ENCODE data around the gene FHAD1.

FHAD1 gene

GRCh38 chr1:15308135-15308534, 61.1 kb downstream of the FHAD1 start:
- ATAC-seq, result no peak
- TF ChIP-seq TCF4 (CRISPR knock-in tag; IDR thresholded peaks at IDR 0.05; ENCODE audit: borderline replicate concordance) (no peak), CREB5 (CRISPR knock-in tag; IDR thresholded peaks at IDR 0.05; ENCODE audit: low read depth) (no peak), ZFP30 (CRISPR knock-in tag; IDR thresholded peaks at IDR 0.05) (no peak), BACH2 (CRISPR knock-in tag; IDR thresholded peaks at IDR 0.05; ENCODE audit: borderline replicate concordance) (no peak), ZC3H10 (CRISPR knock-in tag; IDR thresholded peaks at IDR 0.05) (no peak), SNAI2 (CRISPR knock-in tag; IDR thresholded peaks at IDR 0.05) (no peak), PATZ1 (CRISPR knock-in tag; IDR thresholded peaks at IDR 0.05; ENCODE audit: borderline replicate concordance) (no peak), RARB (CRISPR knock-in tag; IDR thresholded peaks at IDR 0.05) (no peak)

GRCh38 chr1:15308621-15309027, 61.6 kb downstream of the FHAD1 start:
- TF ChIP-seq TOX (CRISPR knock-in tag; IDR thresholded peaks at IDR 0.05; ENCODE audit: borderline replicate concordance), result no peak
- TF ChIP-seq CSDC2 (CRISPR knock-in tag; IDR thresholded peaks at IDR 0.05), result no peak
- no peak for TF ChIP-seq ARNTL (CRISPR knock-in tag; IDR thresholded peaks at IDR 0.05; ENCODE audit: borderline replicate concordance, low read depth)
- TF ChIP-seq ZNF70 (CRISPR knock-in tag; IDR thresholded peaks at IDR 0.05), result no peak
- no peak for TF ChIP-seq ZNF565 (CRISPR knock-in tag; conservative IDR thresholded peaks at IDR 0.05; ENCODE audit: low read depth)
- no peak for TF ChIP-seq OSR1 (CRISPR knock-in tag; IDR thresholded peaks at IDR 0.05)
- no peak for TF ChIP-seq ZFP3 (CRISPR knock-in tag; IDR thresholded peaks at IDR 0.05)
- no peak for TF ChIP-seq PATZ1 (CRISPR knock-in tag; IDR thresholded peaks at IDR 0.05; ENCODE audit: borderline replicate concordance)
- TF ChIP-seq CSRNP3 (CRISPR knock-in tag; IDR thresholded peaks at IDR 0.05), result no peak
- no peak for ATAC-seq

GRCh38 chr1:15309687-15310086, 62.7 kb downstream of the FHAD1 start:
- no peak for TF ChIP-seq GLIS3 (CRISPR knock-in tag; IDR thresholded peaks at IDR 0.05)
- ATAC-seq, result no peak

- no peak for ATAC-seq
- TF ChIP-seq ZC3H10 (CRISPR knock-in tag; IDR thresholded peaks at IDR 0.05), result no peak
- no peak for TF ChIP-seq ZFP30 (CRISPR knock-in tag; IDR thresholded peaks at IDR 0.05)
- no peak for TF ChIP-seq ARNTL (CRISPR knock-in tag; IDR thresholded peaks at IDR 0.05; ENCODE audit: borderline replicate concordance, low read depth)
- no peak for TF ChIP-seq SNAI2 (CRISPR knock-in tag; IDR thresholded peaks at IDR 0.05)
- no peak for TF ChIP-seq CSRNP3 (CRISPR knock-in tag; IDR thresholded peaks at IDR 0.05)
- TF ChIP-seq CSDC2 (CRISPR knock-in tag; IDR thresholded peaks at IDR 0.05), result no peak
- TF ChIP-seq TCF4 (CRISPR knock-in tag; IDR thresholded peaks at IDR 0.05; ENCODE audit: borderline replicate concordance), result no peak
- no peak for TF ChIP-seq ZNF70 (CRISPR knock-in tag; IDR thresholded peaks at IDR 0.05)
- no peak for TF ChIP-seq PATZ1 (CRISPR knock-in tag; IDR thresholded peaks at IDR 0.05; ENCODE audit: borderline replicate concordance)
Measured at GRCh38 chr1:15310544-15310943, 63.5 kb downstream of the FHAD1 start.

Measured in SK-N-SH treated with all-trans-retinoic acid at 6 μM for 48 hours (cell line).